HCT116 (cell line): Measurements from ENCODE around the gene RAB24. TPM values are rescaled to one million over a fixed set of nuclear protein-coding genes. Genes with fewer than 3 reads are reported as not detected.

Source experiments
- ATAC-seq: fragments of 200-7000 bp; cut with Tn5 transposase; 2 replicates; pipeline ENCODE4 v1.9.1; 2020; ENCODE audit warnings: mild to moderate bottlenecking, moderate library complexity
- BruUV-seq: library from RNA; stranded (reverse); fragments of 400-500 nt; replicated peaks from 2 replicates; lab custom pipeline; 2021; lab: Mats Ljungman, UMichigan
- CTCF ChIA-PET: fragments of 300-600 bp; sonication (Branson Sonifier 250); formaldehyde crosslinking; loops from one replicate; lab custom pipeline; 2021; ENCODE audit warnings: antibody characterized with exemption; lab: Charles Lee
- POLR2A ChIA-PET: fragments of 300-600, 350-600 bp; sonication (Branson Sonifier 250); formaldehyde crosslinking; loops from one replicate; lab custom pipeline; 2021; ENCODE audit warnings: antibody characterized with exemption; lab: Charles Lee
- RAD21 ChIA-PET, 2 experiments: fragments of 300-600 bp; sonication (Branson Sonifier 250); formaldehyde crosslinking; loops; one replicate each; lab custom pipeline; 2023; ENCODE audit warnings: low total read pairs in 2 of 2; ENCODE audit not compliant: uncharacterized antibody in 2 of 2, unreplicated experiment in 2 of 2, low non-redundant PET in 1 of 2; lab: Charles Lee
- DNase-seq: peaks from one replicate; pipeline ENCODE4 v3.0.0-alpha.2; 2010; ENCODE audit warnings: low read depth, low spot score
- H2AFZ ChIP-seq: fragments of 200-600 bp; shearing (Covaris generic), sonication (generic); 2 replicates; pipeline ENCODE4 v1.6.1; 2017; ENCODE audit warnings: low read depth, mixed run types, mixed read lengths, antibody characterized with exemption, low read length; ENCODE audit not compliant: poor library complexity, severe bottlenecking
- H3K27ac ChIP-seq: 2 replicates; pipeline ENCODE4 v1.5.1; 2012; ENCODE audit warnings: low read depth, low read length
- H3K27me3 ChIP-seq: fragments of 200-600 bp; sonication (generic); 2 replicates; pipeline ENCODE4 v1.6.1; 2016; ENCODE audit warnings: mixed run types, low read length, mixed read lengths; ENCODE audit not compliant: insufficient read depth
- H3K36me3 ChIP-seq, 2 experiments: fragments of 200-500 bp in 1 of 2; fragments of 200-600 bp in 1 of 2; sonication (Bioruptor generic) in 1 of 2; sonication (generic) in 1 of 2; 2 replicates each; pipeline versions ENCODE4 v1.5.1 to v1.6.1; 2014 to 2016; ENCODE audit warnings: low read length in 2 of 2, inconsistent platforms in 1 of 2, mixed read lengths in 1 of 2, mixed run types in 1 of 2; ENCODE audit not compliant: insufficient read depth in 2 of 2, control insufficient read depth in 1 of 2
- H3K4me1 ChIP-seq, 2 experiments: fragments of 200-600 bp in 1 of 2; sonication (generic) in 1 of 2; 2 replicates each; pipeline versions ENCODE4 v1.5.1 to v1.6.1; 2012 to 2017; ENCODE audit warnings: low read length in 2 of 2, inconsistent platforms in 1 of 2, mild to moderate bottlenecking in 1 of 2, mixed read lengths in 1 of 2, mixed run types in 1 of 2, moderate library complexity in 1 of 2; ENCODE audit not compliant: insufficient read depth in 2 of 2, control insufficient read depth in 1 of 2
- H3K4me2 ChIP-seq: fragments of 200-600 bp; sonication (generic); 2 replicates; pipeline ENCODE4 v1.6.1; 2017; ENCODE audit warnings: mixed run types, low read length, mixed read lengths
- H3K4me3 ChIP-seq, 2 experiments: fragments of 200-600 bp in 1 of 2; sonication (generic) in 1 of 2; replicated peaks in 1 of 2; 2 replicates each; pipeline ENCODE4 v1.5.1; 2011 to 2016; ENCODE audit warnings: low read length in 2 of 2, control low read depth in 1 of 2, low read depth in 1 of 2, mild to moderate bottlenecking in 1 of 2, mixed read lengths in 1 of 2, mixed run types in 1 of 2
- H3K79me2 ChIP-seq: fragments of 200-600 bp; sonication (generic); 2 replicates; pipeline ENCODE4 v1.6.1; 2017; ENCODE audit warnings: mild to moderate bottlenecking, mixed run types, low read length, moderate library complexity, mixed read lengths; ENCODE audit not compliant: insufficient read depth
- H3K9ac ChIP-seq: fragments of 200-600 bp; sonication (generic); 2 replicates; pipeline ENCODE4 v1.6.1; 2016; ENCODE audit warnings: low read length, mixed read lengths
- H3K9me2 ChIP-seq: fragments of 200-600 bp; sonication (generic), shearing (Covaris generic); 2 replicates; pipeline ENCODE4 v1.6.1; 2017; ENCODE audit warnings: mixed run types, mild to moderate bottlenecking, moderate library complexity; ENCODE audit not compliant: insufficient read depth
- H3K9me3 ChIP-seq, 2 experiments: fragments of 200-500 bp in 1 of 2; fragments of 200-600 bp in 1 of 2; sonication (Bioruptor generic) in 1 of 2; sonication (generic) in 1 of 2; 2 replicates each; pipeline ENCODE4 v1.6.1; 2014 to 2017; ENCODE audit warnings: low read length in 2 of 2, mixed read lengths in 2 of 2, inconsistent platforms in 1 of 2, low read depth in 1 of 2, mild to moderate bottlenecking in 1 of 2, mixed run types in 1 of 2, moderate library complexity in 1 of 2; ENCODE audit not compliant: control insufficient read depth in 1 of 2, insufficient read depth in 1 of 2
- H4K20me1 ChIP-seq: fragments of 200-600 bp; sonication (generic), shearing (Covaris generic); 2 replicates; pipeline ENCODE4 v1.6.1; 2017; ENCODE audit warnings: mixed run types, mild to moderate bottlenecking, moderate library complexity; ENCODE audit not compliant: insufficient read depth
- CBX3 ChIP-seq: IDR thresholded peaks from 2 replicates; pipeline ENCODE4 v1.6.1; 2012; ENCODE audit warnings: low read depth
- CEBPB ChIP-seq: IDR thresholded peaks from 2 replicates; pipeline ENCODE4 v1.6.1; 2012; ENCODE audit warnings: low read depth
- CTCF ChIP-seq, 3 experiments: fragments of 200-600 bp in 1 of 3; sonication (generic) in 1 of 3; IDR thresholded peaks in 2 of 3; conservative IDR thresholded peaks in 1 of 3; 2 replicates each; pipeline ENCODE4 v1.5.1; 2012 to 2017; ENCODE audit warnings: low read depth in 2 of 3, low read length in 2 of 3, antibody characterized with exemption in 1 of 3, borderline replicate concordance in 1 of 3, control low read depth in 1 of 3, mild to moderate bottlenecking in 1 of 3, mixed read lengths in 1 of 3, mixed run types in 1 of 3, moderate library complexity in 1 of 3; ENCODE audit not compliant: insufficient read depth in 1 of 3
- EGR1 ChIP-seq: IDR thresholded peaks from 2 replicates; pipeline ENCODE4 v1.6.1; 2012; ENCODE audit warnings: low read depth
- ELF1 ChIP-seq: IDR thresholded peaks from 2 replicates; pipeline ENCODE4 v1.6.1; 2012; ENCODE audit warnings: low read depth, borderline replicate concordance
- EZH2 ChIP-seq: fragments of 200-600 bp; sonication (generic); IDR thresholded peaks from 2 replicates; pipeline ENCODE4 v1.6.1; 2017; ENCODE audit warnings: antibody characterized with exemption, mixed run types
- EZH2phosphoT487 ChIP-seq: fragments of 200-600 bp; IDR thresholded peaks from 2 replicates; pipeline ENCODE4 v1.6.1; 2018; ENCODE audit warnings: antibody characterized with exemption, borderline replicate concordance
- FOSL1 ChIP-seq: IDR thresholded peaks from 2 replicates; pipeline ENCODE4 v1.6.1; 2012; ENCODE audit warnings: low read depth
- JUND ChIP-seq: IDR thresholded peaks from 2 replicates; pipeline ENCODE4 v1.6.1; 2012
- POLR2A ChIP-seq: IDR thresholded peaks from 2 replicates; pipeline ENCODE4 v1.7.0; 2011; ENCODE audit warnings: borderline replicate concordance; ENCODE audit not compliant: insufficient read depth, insufficient read length; ENCODE audit errors: extremely low read depth
- POLR2AphosphoS5 ChIP-seq: IDR thresholded peaks from 2 replicates; pipeline ENCODE4 v1.6.1; 2011; ENCODE audit warnings: mild to moderate bottlenecking, low read depth, low read length, moderate library complexity
- RAD21 ChIP-seq: IDR thresholded peaks from 2 replicates; pipeline ENCODE4 v1.6.1; 2012; ENCODE audit warnings: low read depth, mild to moderate bottlenecking
- SP1 ChIP-seq: IDR thresholded peaks from 2 replicates; pipeline ENCODE4 v1.6.1; 2012; ENCODE audit warnings: low read depth
- SRF ChIP-seq: IDR thresholded peaks from 2 replicates; pipeline ENCODE4 v1.6.1; 2012; ENCODE audit warnings: low read depth
- TCF7L2 ChIP-seq: IDR thresholded peaks from 2 replicates; pipeline ENCODE4 v1.7.0; 2011; ENCODE audit warnings: borderline replicate concordance, inconsistent platforms; ENCODE audit not compliant: insufficient read depth, insufficient read length; ENCODE audit errors: extremely low read depth
- YY1 ChIP-seq: IDR thresholded peaks from 2 replicates; pipeline ENCODE4 v1.6.1; 2011; ENCODE audit warnings: low read length, low read depth, moderate library complexity, mild to moderate bottlenecking; ENCODE audit not compliant: insufficient replicate concordance; ENCODE audit errors: extremely low read depth
- ZNF274 ChIP-seq: fragments of 200-500 bp; sonication (Bioruptor generic); IDR thresholded peaks from 2 replicates; pipeline ENCODE4 v1.6.1; 2014; ENCODE audit warnings: mild to moderate bottlenecking, low read depth, low read length, inconsistent platforms
- intact Hi-C: fragments of 100-400 bp; cut with micrococcal nuclease; formaldehyde crosslinking; loops from 2 replicates; pipeline ENCODE4 v1.10.0; 2022
- total RNA-seq: library from RNA; stranded (reverse); gene quantifications from one replicate; pipeline ENCODE4 v1.2.1, GENCODE V29; 2021; ENCODE audit not compliant: unreplicated experiment
- TF ChIP-seq, protein P1 (sequence below): IDR thresholded peaks from 2 replicates; pipeline ENCODE4 v1.6.1; 2012; ENCODE audit warnings: low read depth
- TF ChIP-seq, protein P2 (sequence below): IDR thresholded peaks from 2 replicates; pipeline ENCODE4 v1.6.1; 2011; ENCODE audit warnings: mild to moderate bottlenecking, low read length, moderate library complexity; ENCODE audit not compliant: insufficient replicate concordance; ENCODE audit errors: extremely low read depth
- TF ChIP-seq, protein P3 (sequence below): IDR thresholded peaks from 2 replicates; pipeline ENCODE4 v1.6.1; 2012

The RAB24 gene
- total RNA-seq, 1 experiment from 2014 or later, result 13.5 TPM

GRCh38 chr5:177319913-177320588 lies 16.5 kb upstream of the RAB24 start:
- no peak overlapping the region for H3K9ac ChIP-seq
- no peaks in the 10 kb centered on the region for H3K9me2 ChIP-seq
- no peak overlapping the region for H3K27ac ChIP-seq
- RAD21 ChIA-PET, result no interaction called here
- DNase-seq (no peak), ATAC-seq (no peak)
- no peaks in the 10 kb centered on the region for H3K36me3 ChIP-seq
- peaks cover 0 to 7% of the 10 kb centered on the region in 2 experiments; a peak in 1 of 4 replicates for H3K4me1 ChIP-seq
- no peaks in the 10 kb centered on the region for H3K79me2 ChIP-seq
- no peak overlapping the region for H2AFZ ChIP-seq
- CTCF ChIA-PET, result interaction anchor here (1.5 to 2.5 kb wide), 2 partner anchors 11 to 50 kb away, joined by 4 to 22 read pairs; no protein-coding TSS in a partner anchor
- no peaks in the 10 kb centered on the region for H3K9me3 ChIP-seq
- TF ChIP-seq SP1, result no peak
- no peak for TF ChIP-seq SRF
- no peak for TF ChIP-seq POLR2AphosphoS5
- TF ChIP-seq JUND, result no peak
- TF ChIP-seq ELF1, result no peak
- TF ChIP-seq RAD21, result no peak
- no peak for TF ChIP-seq EGR1
- no peak for TF ChIP-seq TCF7L2
- TF ChIP-seq CBX3, result no peak
- TF ChIP-seq EZH2phosphoT487, result no peak
- TF ChIP-seq, protein P1, sequence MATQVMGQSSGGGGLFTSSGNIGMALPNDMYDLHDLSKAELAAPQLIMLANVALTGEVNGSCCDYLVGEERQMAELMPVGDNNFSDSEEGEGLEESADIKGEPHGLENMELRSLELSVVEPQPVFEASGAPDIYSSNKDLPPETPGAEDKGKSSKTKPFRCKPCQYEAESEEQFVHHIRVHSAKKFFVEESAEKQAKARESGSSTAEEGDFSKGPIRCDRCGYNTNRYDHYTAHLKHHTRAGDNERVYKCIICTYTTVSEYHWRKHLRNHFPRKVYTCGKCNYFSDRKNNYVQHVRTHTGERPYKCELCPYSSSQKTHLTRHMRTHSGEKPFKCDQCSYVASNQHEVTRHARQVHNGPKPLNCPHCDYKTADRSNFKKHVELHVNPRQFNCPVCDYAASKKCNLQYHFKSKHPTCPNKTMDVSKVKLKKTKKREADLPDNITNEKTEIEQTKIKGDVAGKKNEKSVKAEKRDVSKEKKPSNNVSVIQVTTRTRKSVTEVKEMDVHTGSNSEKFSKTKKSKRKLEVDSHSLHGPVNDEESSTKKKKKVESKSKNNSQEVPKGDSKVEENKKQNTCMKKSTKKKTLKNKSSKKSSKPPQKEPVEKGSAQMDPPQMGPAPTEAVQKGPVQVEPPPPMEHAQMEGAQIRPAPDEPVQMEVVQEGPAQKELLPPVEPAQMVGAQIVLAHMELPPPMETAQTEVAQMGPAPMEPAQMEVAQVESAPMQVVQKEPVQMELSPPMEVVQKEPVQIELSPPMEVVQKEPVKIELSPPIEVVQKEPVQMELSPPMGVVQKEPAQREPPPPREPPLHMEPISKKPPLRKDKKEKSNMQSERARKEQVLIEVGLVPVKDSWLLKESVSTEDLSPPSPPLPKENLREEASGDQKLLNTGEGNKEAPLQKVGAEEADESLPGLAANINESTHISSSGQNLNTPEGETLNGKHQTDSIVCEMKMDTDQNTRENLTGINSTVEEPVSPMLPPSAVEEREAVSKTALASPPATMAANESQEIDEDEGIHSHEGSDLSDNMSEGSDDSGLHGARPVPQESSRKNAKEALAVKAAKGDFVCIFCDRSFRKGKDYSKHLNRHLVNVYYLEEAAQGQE, result no peak
- no peak for TF ChIP-seq POLR2A
- no peak for TF ChIP-seq CEBPB
- TF ChIP-seq EZH2, result no peak
- TF ChIP-seq ZNF274, result no peak
- no peak for TF ChIP-seq FOSL1
- TF ChIP-seq, protein P2, sequence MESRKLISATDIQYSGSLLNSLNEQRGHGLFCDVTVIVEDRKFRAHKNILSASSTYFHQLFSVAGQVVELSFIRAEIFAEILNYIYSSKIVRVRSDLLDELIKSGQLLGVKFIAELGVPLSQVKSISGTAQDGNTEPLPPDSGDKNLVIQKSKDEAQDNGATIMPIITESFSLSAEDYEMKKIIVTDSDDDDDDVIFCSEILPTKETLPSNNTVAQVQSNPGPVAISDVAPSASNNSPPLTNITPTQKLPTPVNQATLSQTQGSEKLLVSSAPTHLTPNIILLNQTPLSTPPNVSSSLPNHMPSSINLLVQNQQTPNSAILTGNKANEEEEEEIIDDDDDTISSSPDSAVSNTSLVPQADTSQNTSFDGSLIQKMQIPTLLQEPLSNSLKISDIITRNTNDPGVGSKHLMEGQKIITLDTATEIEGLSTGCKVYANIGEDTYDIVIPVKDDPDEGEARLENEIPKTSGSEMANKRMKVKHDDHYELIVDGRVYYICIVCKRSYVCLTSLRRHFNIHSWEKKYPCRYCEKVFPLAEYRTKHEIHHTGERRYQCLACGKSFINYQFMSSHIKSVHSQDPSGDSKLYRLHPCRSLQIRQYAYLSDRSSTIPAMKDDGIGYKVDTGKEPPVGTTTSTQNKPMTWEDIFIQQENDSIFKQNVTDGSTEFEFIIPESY, result no peak
- no peak for TF ChIP-seq YY1
- TF ChIP-seq, protein P3, sequence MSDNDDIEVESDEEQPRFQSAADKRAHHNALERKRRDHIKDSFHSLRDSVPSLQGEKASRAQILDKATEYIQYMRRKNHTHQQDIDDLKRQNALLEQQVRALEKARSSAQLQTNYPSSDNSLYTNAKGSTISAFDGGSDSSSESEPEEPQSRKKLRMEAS, result no peak
- no peak for TF ChIP-seq CTCF (IDR thresholded peaks at IDR 0.05 in 2 of 3, conservative IDR thresholded peaks at IDR 0.05 in 1 of 3; ENCODE audit: borderline replicate concordance in 1 of 3, insufficient read depth in 1 of 3, low read depth in 2 of 3, low read length in 2 of 3)
- intact Hi-C loops, result loop anchor here (5.0 kb wide), 1 partner anchor 67 kb away; no protein-coding TSS in a partner anchor
- POLR2A ChIA-PET, result no interaction called here
- no TSS peak for BruUV-seq
- H3K27me3 ChIP-seq, result no peaks in the 10 kb centered on the region
- H4K20me1 ChIP-seq, result no peaks in the 10 kb centered on the region
- H3K4me3 ChIP-seq, result no peak overlapping the region
- H3K4me2 ChIP-seq, result no peak overlapping the region
